Stimulated activated naive CD8-positive, alpha-beta T cell treated with anti-CD3 and anti-CD28 coated beads, Interleukin-15, amount 100 ng/mL, for 72 hours (primary cell): ENCODE data around the gene ACOXL.

Experiments used
- ATAC-seq: fragments of 150-1000 bp; cut with Tn5 transposase; 2 replicates; pipeline ENCODE4 v1.10.0; 2021; ENCODE audit warnings: mild to moderate bottlenecking, moderate library complexity
- DNase-seq, 2 donors: peaks; one replicate each; pipeline ENCODE4 v3.0.0; 2021 to 2022
- H3K27ac Mint-ChIP-seq, 2 donors: one replicate each; pipeline ENCODE4 v1.8.0; 2022; ENCODE audit warnings: mild to moderate bottlenecking in 2 of 2, mixed read lengths in 2 of 2, moderate library complexity in 2 of 2
- H3K27me3 Mint-ChIP-seq: one replicate; pipeline ENCODE4 v1.8.0; 2022; ENCODE audit warnings: mixed read lengths
- H3K4me1 Mint-ChIP-seq: one replicate; pipeline ENCODE4 v1.8.0; 2022; ENCODE audit warnings: mild to moderate bottlenecking, mixed read lengths
- H3K4me3 Mint-ChIP-seq, 2 donors: one replicate each; pipeline ENCODE4 v1.8.0; 2022; ENCODE audit warnings: mild to moderate bottlenecking in 2 of 2, mixed read lengths in 2 of 2, moderate library complexity in 1 of 2
- H3K9me3 Mint-ChIP-seq, 2 donors: one replicate each; pipeline ENCODE4 v1.8.0; 2022; ENCODE audit warnings: mixed read lengths in 2 of 2

Gene ACOXL

DNA sequence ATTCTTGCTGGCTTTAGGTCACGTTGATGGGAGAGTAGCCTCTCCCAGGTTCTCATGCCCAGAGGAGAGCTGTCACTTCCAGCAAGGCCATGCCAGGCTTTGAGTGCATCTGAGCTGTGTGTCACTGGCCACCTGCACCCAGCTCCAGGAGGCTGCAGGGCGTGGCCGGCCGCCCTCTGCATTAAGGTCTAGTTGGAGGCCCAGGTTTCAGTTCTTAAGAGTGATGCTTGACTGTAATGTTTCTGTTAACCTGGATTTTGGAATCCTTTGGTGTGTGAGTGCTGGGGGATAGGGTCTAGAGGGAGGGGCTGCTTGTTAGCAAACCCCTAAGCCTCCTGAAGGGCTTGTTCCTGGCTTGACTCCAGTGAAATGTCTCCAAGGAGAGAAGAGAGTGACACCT, 140.1 kb downstream of the ACOXL start:
- no peak for ATAC-seq
- Mint-ChIP-seq H3K4me1 (peaks cover 77% of the 10 kb centered on the region), H3K9me3 (no peaks in the 10 kb centered on the region), H3K27ac (no peak overlapping the region), H3K4me3 (peak overlapping the region in 1 of 2 donors; percentile 37), H3K27me3 (peaks cover 48% of the 10 kb centered on the region)
- no peak for DNase-seq

DNA sequence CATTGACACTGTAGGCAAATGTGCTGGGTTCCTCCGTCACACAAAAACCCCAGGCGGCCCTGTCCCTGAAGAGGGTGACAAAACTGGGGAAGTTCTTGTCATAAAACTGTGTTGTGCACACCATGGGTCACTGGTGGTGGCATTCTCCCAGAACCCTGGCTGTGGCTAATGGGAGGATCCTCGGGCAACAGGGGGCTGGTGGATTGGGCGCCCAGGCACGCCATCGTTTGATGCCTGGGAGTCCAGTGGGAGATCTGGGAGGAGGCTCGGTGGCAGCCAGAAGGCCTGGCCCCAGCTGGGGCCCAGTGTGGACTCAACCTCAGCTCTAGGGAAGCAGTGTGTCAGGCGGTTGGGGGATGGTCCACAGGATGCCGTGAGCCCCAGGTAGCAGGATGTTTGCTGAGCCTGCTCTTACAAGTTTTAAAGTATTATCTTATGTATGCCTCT, 140.7 kb downstream of the ACOXL start:
- peak; percentile 61 for ATAC-seq

DNA sequence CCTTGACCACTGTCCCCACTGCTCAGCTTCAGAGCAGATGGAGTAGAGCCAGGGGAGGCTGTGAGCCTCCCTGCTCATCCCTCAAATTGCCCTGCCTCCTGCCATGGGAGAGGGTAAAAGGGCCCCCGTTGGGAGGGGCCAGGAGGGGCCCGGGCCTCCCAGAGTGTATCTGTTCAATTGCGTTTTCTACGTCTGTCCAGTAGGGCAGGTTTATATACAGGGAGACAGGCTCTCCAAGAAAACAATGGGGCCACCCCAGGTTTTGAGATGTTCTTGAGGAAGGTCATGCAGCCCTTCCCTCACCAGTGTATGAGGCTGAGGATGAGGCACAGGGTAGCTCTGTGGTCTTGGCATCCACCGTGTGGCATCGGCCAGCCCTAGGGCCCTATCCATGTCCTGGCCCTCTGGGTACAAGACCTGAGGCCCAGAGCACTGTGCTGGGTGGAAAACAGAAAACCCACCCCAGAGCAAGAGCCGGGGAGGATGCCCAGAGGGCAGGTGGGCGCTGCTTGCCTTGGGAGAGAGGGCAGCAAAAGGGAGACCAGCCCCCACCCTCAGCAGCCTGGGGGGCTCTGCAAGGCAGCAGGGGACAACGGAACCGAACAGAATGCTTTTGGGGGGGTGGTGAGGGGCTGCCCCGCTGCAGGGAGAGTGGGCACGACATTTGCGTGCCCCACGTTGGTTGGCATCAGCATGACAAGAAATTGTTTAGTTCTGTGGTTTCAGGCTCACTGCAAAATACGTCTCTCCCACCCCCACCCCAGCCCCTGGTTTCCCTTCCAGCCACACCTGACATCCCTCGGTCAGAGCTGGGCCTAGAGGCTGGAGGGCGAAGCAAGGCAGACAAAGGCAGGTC, 141.5 kb downstream of the ACOXL start:
- ATAC-seq (no peak), DNase-seq (no peak)
- Mint-ChIP-seq H3K9me3 (peaks cover 5 to 9% of the 10 kb centered on the region in 2 donors), H3K27ac (no peak overlapping the region), H3K27me3 (peaks cover 37% of the 10 kb centered on the region), H3K4me1 (peaks cover 80% of the 10 kb centered on the region), H3K4me3 (no peak overlapping the region)

More for the DNA sequence above, 140.7 kb downstream of the ACOXL start:
- peak overlapping the region; percentile 19 to 45 for H3K4me3 Mint-ChIP-seq
- no peak overlapping the region for H3K27ac Mint-ChIP-seq
- H3K27me3 Mint-ChIP-seq = peaks cover 43% of the 10 kb centered on the region
- H3K4me1 Mint-ChIP-seq = peaks cover 80% of the 10 kb centered on the region
- peak in 1 of 2 donors; percentile 45 for DNase-seq
- peaks cover 2 to 4% of the 10 kb centered on the region in 2 donors for H3K9me3 Mint-ChIP-seq

DNA sequence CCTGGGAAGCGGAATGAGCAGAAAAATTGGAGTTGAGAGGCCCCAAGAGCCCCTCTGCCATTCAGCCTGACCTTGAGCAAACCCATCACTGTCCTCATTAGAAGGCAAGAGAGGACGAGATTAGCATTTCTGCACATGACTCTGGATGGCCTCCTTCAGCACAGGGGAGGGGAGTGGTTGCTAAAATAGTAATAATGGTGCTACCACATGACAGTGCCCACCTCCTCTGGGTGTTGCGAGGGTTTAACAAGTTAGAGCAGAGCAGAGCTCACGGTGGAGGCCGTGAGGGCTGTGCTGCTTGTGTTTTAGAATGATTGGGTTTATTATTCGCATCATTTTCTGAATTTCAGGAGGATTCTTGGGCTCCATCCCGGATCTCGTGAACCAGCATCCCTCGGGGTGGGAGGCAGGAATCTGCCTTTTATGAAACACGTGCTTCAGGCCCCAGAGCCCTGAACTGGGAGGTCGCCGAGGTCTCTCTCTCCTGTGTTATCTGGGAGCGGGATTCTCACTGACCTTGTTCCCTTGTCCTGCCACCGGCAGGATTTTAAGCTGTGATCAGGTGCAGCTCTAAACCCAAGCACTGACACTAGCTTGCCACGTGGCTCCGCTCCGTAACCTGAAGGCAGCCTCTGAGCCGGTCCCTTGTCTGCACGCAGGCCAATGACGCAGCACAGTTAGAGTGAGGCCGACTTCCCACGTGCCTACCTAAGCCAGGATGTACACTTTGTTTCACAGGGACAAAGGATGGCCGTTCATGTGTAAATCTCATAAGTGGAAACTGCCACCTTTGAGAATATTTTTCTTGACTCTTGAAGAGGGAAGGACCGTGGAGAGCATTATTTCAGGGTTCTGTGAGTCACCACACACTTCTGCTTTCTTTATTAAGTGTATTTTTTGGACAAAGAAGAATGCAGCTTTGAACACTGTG, 142.3 kb downstream of the ACOXL start:
- H3K4me3 Mint-ChIP-seq = no peak overlapping the region
- no peak for DNase-seq
- H3K27ac Mint-ChIP-seq = no peak overlapping the region
- peaks cover 37% of the 10 kb centered on the region for H3K27me3 Mint-ChIP-seq
- H3K9me3 Mint-ChIP-seq = peaks cover 9 to 13% of the 10 kb centered on the region in 2 donors
- peaks cover 74% of the 10 kb centered on the region for H3K4me1 Mint-ChIP-seq
- ATAC-seq = peak; percentile 31

DNA sequence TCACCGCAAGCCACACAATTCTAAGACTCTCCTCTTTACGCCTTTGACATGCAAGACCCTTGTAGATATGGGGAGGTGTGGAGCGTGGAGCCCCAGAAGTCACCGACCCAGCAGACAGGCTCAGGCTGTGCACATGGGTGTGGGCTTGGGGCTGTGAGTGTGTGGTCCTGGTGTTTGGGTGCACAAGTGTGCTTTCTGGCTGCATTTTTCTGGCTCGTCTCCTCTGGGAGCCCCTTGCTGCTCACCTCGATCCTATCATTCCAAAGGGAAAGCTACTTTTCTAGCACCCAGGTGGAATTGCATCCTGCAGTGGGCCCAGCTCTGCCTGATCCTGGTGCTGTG, 143.0 kb downstream of the ACOXL start:
- no peak for ATAC-seq

DNA sequence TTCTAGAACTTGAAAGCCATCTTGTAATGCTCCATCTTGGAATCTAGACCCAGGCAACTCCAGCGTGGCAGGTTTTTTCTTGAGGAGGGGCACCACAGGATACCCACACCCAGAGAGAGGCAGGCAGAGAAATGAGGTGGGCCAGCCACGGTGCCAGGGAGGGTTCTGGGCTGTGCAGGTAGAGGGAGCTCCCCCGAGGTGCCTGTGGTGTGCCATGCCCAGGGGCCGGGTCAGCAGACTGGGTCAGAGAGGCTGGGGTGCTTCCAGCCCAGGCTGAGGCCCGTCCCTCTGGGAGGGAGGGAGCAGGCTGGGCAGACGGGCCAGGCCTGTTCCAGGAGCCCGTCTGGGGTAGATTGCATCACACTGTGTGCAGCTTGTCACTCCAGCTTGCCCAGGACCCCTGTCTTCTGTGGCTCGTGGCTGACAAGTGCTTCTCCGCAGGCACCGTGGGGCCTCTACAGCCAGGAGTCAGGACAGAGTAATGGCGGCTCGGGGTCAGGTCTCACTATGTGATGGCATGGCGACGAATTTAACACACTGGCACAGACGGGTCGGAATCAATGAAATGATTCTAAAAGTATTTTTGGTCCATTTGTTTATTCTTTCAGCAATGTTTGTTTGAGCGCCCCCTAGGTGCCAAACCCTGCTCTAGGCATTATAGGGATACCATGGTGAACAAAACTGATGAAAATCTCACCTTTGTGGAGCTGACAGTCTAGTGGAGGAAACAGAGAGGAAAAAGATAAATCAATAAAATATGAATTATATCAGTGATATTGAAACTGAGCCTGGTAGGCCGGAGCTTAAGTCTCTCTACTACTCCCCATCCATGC, 144.0 kb downstream of the ACOXL start:
- Mint-ChIP-seq H3K9me3 (peaks cover 11 to 14% of the 10 kb centered on the region in 2 donors), H3K27ac (no peak overlapping the region), H3K4me1 (peaks cover 62% of the 10 kb centered on the region), H3K27me3 (peaks cover 43% of the 10 kb centered on the region), H3K4me3 (peak overlapping the region in 1 of 2 donors; percentile 57)
- ATAC-seq (no peak), DNase-seq (no peak)

More for the DNA sequence above, 143.0 kb downstream of the ACOXL start:
- Mint-ChIP-seq H3K27me3 (peaks cover 41% of the 10 kb centered on the region), H3K27ac (no peak overlapping the region), H3K4me3 (no peak overlapping the region), H3K9me3 (peaks cover 9 to 13% of the 10 kb centered on the region in 2 donors), H3K4me1 (peaks cover 70% of the 10 kb centered on the region)
- no peak for DNase-seq

DNA sequence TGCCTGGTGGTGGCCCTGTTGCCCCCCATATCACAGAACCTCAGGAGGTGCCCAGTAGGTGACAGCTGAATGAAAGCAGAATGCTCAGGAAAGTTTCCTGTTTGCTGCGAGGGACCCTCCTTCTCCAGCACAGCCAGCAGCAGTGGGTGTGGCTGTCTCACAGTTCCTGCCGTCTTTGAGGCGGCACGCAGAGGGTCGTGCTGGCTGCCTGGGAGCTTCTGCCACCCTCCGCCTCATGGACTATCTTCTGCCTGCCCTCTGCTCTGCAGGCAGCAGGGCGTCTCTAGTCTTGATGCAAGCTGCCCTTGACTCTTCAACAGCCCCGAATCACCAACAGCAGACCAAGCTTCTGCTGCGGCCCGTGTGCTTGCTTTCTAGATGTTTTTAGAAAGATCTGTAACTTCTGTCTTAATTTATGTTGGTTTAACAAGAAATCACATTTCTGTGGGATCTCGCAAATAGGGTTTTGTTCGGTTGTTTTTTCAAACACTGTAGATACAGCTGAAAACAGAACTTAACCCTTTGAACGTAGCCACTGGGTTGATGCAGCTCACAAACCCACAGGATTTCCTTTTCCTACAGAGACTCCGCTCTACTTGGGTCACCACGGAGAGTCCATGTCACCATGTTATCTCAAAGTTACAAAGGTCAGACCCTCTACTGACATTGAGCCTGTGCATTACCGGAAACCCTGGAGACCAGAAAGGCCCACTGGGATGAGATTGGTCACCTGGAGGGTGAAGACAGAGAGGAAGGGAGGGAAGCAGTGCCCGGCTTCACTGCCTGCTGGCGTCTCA, 144.9 kb downstream of the ACOXL start:
- peaks cover 16 to 18% of the 10 kb centered on the region in 2 donors for H3K9me3 Mint-ChIP-seq
- no peak overlapping the region for H3K27ac Mint-ChIP-seq
- no peak for ATAC-seq
- H3K27me3 Mint-ChIP-seq = peaks cover 43% of the 10 kb centered on the region
- DNase-seq = no peak
- H3K4me1 Mint-ChIP-seq = peaks cover 62% of the 10 kb centered on the region
- peak overlapping the region; percentile 26 to 57 for H3K4me3 Mint-ChIP-seq

DNA sequence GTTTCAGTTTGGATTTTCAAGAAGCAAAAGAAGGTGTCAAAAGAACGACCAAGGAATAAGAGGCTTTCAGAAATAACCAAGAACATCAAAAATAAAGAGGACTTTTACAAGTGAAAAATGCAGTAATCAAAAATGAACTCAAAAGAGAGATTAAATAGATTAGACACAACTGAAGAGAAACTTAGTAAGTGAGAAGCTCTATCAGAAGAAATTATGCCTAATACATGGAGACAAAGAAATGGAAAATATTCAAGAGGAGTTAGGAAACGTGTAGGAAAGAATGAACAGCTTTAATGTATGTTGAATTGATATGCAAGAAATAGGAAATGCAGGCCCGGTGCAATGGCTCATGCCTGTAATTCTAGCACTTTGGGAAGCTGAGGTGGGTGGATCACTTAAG, 145.8 kb downstream of the ACOXL start:
- H3K9me3 Mint-ChIP-seq = peaks cover 16 to 18% of the 10 kb centered on the region in 2 donors
- ATAC-seq = no peak
- peaks cover 38% of the 10 kb centered on the region for H3K27me3 Mint-ChIP-seq

DNA sequence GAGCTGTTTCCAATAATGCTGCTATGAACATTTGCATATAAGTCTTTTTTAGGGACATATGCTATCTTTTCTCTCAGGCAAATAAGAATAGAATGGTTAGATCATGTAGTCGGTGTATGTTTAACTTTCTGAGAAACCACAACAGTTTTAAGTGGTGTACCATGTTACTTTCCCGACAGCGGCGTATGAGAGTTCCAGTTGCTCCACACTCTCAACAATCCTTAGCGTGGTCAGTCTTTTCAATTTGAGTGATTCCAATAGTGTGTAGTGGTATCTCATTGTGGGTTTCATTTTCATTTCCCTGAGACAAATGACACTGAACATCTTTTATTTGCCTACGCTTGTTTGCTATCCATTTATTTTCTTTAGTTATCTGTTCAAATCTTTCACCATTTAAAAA, 149.5 kb downstream of the ACOXL start:
- no peak overlapping the region for H3K27ac Mint-ChIP-seq
- H3K27me3 Mint-ChIP-seq = peaks cover 40% of the 10 kb centered on the region
- H3K9me3 Mint-ChIP-seq = peaks cover 16 to 18% of the 10 kb centered on the region in 2 donors
- peaks cover 27% of the 10 kb centered on the region for H3K4me1 Mint-ChIP-seq
- ATAC-seq = peak; percentile 100
- peak; percentile 45 to 74 for DNase-seq
- no peak overlapping the region for H3K4me3 Mint-ChIP-seq

More for the DNA sequence above, 145.8 kb downstream of the ACOXL start:
- Mint-ChIP-seq H3K4me1 (peaks cover 58% of the 10 kb centered on the region), H3K4me3 (no peak overlapping the region), H3K27ac (no peak overlapping the region)
- DNase-seq = no peak

DNA sequence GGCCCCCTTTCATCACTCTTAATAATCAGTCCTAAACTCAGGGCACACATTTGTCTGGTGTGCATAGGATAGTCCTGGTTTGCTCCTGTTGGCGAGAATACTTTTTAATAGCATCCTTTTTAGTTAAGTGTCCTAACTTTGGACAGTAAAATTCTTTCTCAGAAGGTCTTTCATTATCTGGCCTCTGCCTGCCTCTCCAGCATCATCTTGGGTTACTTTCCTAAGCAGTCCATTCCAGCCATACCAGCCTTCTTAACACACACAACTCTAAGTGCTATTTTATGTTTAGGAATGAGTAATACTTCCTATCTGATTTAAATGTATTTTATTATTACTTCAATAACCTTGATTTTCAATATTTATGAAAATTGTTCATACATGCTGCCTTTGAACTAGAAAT, 151.0 kb downstream of the ACOXL start:
- no peak for ATAC-seq
- Mint-ChIP-seq H3K27ac (no peak overlapping the region), H3K9me3 (peaks cover 8 to 13% of the 10 kb centered on the region in 2 donors), H3K27me3 (peaks cover 40% of the 10 kb centered on the region), H3K4me1 (peaks cover 16% of the 10 kb centered on the region), H3K4me3 (no peak overlapping the region)
- no peak for DNase-seq

DNA sequence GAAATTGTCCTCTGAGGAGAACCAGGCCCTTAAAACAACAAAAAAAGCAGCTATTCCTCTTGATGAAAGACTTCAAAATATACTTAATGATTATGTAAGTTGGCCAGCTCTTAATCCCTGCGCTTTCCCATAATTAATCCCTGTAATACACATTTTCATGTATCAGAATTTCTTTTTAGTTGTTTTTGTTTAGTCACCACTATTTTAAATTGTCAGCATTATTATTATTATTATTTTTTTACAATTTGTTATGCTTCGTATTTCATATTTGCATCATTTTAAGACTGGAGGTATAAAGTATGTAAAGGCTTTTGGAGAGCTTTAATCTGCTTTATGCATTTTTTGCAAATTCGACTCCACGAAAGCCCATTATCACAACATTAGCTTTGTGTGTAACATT, 152.9 kb downstream of the ACOXL start:
- ATAC-seq (no peak), DNase-seq (no peak)
- H3K4me1 Mint-ChIP-seq = peaks cover 16% of the 10 kb centered on the region
- peaks cover 5 to 11% of the 10 kb centered on the region in 2 donors for H3K9me3 Mint-ChIP-seq
- no peak overlapping the region for H3K4me3 Mint-ChIP-seq
- peaks cover 30% of the 10 kb centered on the region for H3K27me3 Mint-ChIP-seq
- no peak overlapping the region for H3K27ac Mint-ChIP-seq

DNA sequence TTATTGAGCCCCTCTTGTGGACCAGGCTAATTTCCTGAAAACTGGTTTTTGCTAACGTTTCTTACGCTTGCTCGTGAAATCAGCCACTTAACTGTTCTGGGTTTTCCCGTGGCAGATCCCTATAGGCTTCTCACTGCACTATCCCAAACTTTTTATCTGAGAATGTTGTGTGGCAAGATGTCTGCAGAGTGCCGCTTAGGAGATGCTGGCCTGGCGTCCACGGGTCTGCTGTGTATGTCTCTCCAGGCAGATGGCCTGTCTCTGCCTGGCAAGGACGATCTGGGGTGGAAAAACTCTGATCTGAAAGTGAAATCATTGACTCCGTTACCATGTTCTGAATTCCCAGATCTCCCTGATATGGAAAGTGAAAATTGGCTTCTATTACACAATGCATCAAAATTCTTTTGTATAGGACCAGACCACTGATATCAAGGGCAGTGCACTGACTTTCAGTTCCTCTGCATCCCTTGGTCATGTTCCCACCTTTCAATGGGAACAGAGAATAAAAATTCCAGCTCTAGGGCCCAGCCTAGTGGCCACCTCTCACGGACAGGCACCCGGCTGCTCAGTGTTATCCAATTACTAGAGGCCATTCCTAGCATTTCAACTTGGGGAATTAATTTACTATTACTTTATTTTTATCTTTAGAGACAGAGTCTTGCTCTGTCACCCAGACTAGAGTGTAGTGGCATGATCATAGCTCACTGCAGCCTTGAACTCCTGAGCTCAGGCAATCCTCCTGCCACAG, 154.6 kb downstream of the ACOXL start:
- H3K27ac Mint-ChIP-seq = no peak overlapping the region
- peaks cover 0 to 9% of the 10 kb centered on the region in 2 donors for H3K9me3 Mint-ChIP-seq
- no peak overlapping the region for H3K4me3 Mint-ChIP-seq
- no peak for ATAC-seq
- no peak for DNase-seq
- H3K4me1 Mint-ChIP-seq = peaks cover 8% of the 10 kb centered on the region
- H3K27me3 Mint-ChIP-seq = peaks cover 32% of the 10 kb centered on the region

DNA sequence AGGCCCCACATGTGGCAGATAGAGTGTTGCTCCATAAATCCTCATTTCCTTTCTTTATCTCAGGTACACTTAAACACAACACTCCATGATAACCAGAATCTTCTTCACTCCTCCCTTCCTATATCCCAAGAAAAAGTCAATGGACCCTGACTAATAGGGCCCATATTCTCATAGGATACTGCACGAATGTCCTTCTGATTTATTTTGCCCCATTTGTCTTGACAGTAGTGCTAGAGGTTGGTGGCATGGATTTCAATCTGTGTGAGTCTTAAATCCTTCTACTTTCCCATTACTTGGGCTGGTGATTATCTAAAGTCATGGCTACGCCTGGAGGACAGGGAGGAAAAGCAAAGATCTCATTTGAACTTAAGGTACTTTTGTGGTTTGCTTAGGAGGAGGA, 156.0 kb downstream of the ACOXL start:
- peaks cover 0 to 9% of the 10 kb centered on the region in 2 donors for H3K9me3 Mint-ChIP-seq
- H3K27me3 Mint-ChIP-seq = peaks cover 28% of the 10 kb centered on the region
- no peak overlapping the region for H3K4me3 Mint-ChIP-seq
- H3K4me1 Mint-ChIP-seq = no peaks in the 10 kb centered on the region
- ATAC-seq (no peak), DNase-seq (no peak)
- no peak overlapping the region for H3K27ac Mint-ChIP-seq

DNA sequence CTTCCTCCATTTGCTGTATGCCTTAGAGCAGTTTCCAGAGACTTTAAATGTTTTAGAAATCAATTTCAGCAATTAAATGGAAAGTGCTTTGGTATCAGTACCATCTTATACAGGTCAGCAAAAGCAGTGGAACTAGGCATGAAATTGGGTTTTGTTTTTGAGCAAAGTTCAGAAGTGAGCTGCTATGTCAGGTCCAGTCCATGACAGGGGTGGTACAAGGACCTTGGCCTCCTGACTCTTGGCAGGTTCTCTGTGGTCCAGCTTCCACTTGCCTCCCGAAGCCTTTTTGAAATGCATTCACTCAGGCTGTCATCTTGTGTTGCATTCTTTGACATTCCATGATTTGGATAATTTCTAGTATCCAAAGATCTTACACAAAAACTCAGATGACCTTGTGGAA, 159.3 kb downstream of the ACOXL start:
- Mint-ChIP-seq H3K9me3 (peaks cover 9 to 24% of the 10 kb centered on the region in 2 donors), H3K27ac (no peak overlapping the region), H3K27me3 (peaks cover 24% of the 10 kb centered on the region), H3K4me1 (peaks cover 4% of the 10 kb centered on the region), H3K4me3 (no peak overlapping the region)
- ATAC-seq (no peak), DNase-seq (no peak)
